Measurements from ENCODE around the gene IPO4. TPM values are rescaled to one million over a fixed set of nuclear protein-coding genes. Genes with fewer than 3 reads are reported as not detected.

IPO4 gene
- total RNA-seq, 1 donor from 2014 or later: 12.6 TPM

DNA sequence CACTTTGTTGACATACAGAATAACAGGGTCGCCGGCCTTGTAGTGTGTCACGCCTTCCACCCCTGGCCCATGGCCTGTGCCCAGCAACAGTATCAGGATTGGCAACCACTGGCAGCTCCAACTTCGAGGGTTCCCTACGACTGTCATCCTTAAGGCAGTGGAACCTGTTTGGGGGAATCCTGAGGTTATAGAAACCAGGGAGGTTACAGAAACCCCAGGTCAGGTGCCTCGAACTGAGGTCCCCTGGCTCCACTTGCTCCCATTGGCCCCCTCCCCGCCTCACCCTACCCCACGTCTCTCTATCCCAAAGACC is 6.2 kb upstream of the IPO4 start:
- no peak for FAIRE-seq
- DNase-seq (ENCODE audit: low spot score in 2 of 2): no peak

- DNase-seq (ENCODE audit: low spot score in 2 of 2): no peak
- no peak for FAIRE-seq
Measured at GRCh38 chr14:24194186-24194872, 5.7 kb upstream of the IPO4 start.

GRCh38 chr14:24192933-24193332 is 4.3 kb upstream of the IPO4 start:
- DNase-seq (ENCODE audit: low spot score in 2 of 2): no peak
- FAIRE-seq: no peak

GRCh38 chr14:24190416-24190815 is 1.8 kb upstream of the IPO4 start:
- FAIRE-seq: no peak

GRCh38 chr14:24189460-24189859 is 844 bp upstream of the IPO4 start:
- DNase-seq (ENCODE audit: low spot score in 2 of 2) (no peak), FAIRE-seq (no peak)

More at GRCh38 chr14:24190416-24190815, 1.8 kb upstream of the IPO4 start:
- no peak for DNase-seq (ENCODE audit: low spot score in 2 of 2)

- FAIRE-seq (no peak), DNase-seq (ENCODE audit: low spot score in 2 of 2) (no peak)
Measured at GRCh38 chr14:24189059-24189375, 401 bp upstream of the IPO4 start.

DNA sequence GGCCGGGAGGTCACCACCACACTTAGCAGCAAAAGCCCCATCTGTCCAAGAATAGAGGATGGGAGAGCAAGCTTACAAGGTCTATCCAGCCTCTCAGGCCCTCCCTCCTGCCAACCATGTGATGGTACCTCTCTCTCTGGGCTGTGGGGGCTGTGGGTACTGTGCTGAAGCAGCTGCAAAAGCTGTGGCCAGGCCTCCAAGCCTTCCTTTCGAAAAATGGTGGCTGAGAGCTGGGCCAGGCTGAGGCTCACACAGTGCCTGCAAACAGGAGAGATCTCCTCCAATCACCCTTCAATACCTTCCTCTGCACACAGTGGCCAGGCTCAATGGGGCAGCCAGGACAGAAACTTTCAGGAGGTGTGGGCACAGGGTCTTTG is 1.1 kb downstream of the IPO4 start:
- FAIRE-seq: no peak

DNA sequence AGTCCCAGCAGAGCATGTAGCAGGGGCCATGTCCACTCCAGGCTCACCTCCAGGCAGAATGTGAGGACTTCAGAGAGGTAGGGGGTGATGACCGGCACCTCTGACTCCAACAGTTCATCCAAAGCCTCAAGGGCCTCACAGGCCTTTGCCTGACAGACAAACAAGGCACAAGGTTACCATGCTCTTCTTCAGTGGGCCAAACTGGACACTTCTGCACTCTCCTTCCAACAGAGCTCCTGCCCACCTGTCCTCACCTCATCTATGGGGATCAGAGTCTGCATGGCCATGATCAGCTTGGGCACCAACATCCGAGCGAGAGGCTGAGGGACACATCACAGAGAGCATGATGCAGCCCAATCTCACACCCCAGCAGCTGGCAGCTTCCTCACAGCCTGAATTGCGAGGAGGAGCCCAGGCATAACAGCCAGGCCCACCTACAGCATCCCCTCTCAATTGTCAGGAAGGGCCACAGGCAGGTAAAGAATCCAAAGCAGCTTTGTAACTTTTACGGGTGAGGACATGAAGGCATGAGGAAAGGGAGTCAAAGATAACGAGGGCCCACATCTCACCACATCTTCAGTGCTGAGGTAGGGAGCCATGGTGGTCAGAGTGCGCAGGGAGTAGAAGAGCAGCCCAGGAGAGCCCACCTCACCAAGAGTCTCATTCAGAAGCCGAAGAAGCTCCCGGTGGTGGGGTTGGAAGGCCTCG is 1.6 kb downstream of the IPO4 start:
- no peak for FAIRE-seq
- DNase-seq (ENCODE audit: low spot score in 2 of 2): no peak

More for the DNA sequence above, 1.1 kb downstream of the IPO4 start:
- DNase-seq (ENCODE audit: low spot score in 2 of 2): no peak

DNA sequence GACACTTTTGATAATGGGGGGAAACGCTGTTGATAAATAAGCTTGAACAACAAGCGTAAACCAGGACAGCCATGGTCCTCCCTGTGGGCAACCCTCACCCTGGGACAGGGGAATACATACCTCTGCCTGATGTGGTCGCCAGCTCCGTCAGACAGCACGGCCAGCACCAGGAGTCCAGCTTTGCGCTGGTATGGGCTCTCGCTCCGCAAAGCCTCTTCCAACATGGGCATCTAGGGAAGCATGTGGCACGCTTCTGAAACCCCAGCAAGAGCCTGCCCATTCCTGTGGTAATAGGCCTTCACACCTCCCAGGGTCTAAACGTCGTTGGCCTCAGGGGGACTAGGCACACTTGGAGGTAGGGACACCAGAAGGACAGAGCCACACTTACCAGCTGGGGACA is 2.9 kb downstream of the IPO4 start:
- DNase-seq (ENCODE audit: low spot score in 2 of 2) (no peak), FAIRE-seq (no peak)

DNA sequence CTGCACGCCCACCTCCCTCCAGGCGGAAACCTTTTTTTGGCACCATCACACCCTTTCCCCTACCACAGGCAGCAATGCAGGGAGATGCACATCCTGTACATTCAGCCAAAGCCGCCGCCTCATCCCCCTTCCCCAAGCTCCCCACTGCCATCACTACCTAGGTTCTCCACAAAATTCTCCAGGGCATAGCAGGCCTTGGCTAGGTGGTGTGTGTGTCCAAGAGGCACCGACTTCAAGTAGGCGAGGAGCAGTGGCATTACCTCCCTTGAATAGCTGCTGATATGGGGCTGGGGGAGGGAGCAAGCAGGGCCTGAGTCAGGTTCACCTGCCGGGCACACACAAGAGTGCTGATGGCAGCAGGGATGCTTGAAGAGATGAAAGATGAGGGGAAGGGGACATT is 3.6 kb downstream of the IPO4 start:
- FAIRE-seq (no peak), DNase-seq (ENCODE audit: low spot score in 2 of 2) (no peak)

DNA sequence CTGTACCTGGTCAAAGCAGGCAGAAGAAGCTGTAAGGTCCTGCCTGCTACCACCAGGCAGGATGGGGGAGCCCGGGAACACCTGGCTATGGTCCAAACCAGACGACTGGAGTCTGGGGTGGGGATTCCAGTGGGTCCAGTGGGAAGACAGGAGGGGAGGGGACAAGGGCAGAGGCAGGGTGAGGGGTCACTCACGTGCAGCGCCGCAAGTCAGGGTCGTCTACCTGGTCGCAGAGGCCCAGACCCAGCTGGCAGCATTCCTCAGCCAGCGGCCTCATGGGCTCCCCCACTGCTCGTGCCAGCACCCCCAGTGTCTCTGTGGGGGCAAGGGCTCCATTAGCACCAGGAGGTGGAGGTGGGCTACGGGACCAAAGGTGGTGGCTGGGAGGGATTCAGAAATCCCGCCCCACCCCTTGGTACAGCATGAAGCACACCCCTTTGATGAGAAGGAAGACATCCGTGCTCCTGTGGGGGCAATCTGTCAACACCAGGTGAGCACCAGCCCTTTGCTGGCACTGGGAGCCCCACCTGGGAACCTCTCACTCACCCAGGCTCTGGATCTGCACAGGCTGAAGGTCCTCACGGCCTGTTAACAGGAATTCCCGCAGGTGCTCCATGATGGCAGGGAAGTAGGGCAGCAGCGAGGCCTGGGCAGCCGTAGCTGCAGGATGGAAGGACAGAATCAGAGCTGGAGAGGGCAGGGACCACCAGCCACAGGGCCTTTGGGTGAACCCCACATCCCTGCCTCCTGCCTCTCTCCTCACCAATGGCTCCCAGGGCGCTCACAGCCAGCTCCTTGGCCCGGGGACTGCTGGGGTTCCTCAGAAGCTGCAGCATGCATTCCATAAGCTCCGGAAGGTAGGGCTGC is 4.3 kb downstream of the IPO4 start:
- DNase-seq (ENCODE audit: low spot score in 2 of 2) (no peak), FAIRE-seq (no peak)

DNA sequence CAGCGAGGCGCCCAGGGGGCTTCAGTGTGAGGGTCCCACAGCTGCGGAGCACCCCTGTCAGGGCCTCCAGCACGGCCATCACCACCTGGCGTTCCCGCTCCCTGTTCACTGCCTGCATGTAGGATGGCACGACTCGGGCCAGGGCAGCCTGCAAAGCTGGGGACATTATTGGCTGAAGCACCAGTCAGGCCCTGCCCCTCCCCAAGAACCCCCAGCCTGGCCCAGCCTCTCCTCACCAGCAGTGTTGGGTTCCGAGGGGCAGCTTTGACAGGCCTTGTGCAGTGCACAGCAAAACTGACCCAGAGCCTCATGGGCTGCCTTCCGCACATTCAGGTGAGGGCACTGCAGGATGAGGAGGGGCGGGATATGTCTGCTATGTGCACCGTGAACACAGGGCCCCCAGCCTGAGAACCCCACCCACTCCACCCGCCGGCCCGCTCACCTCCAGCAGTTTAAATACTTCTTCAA is 5.6 kb downstream of the IPO4 start:
- FAIRE-seq (no peak), DNase-seq (ENCODE audit: low spot score in 2 of 2) (no peak)

GRCh38 chr14:24182110-24182882 is 6.3 kb downstream of the IPO4 start:
- no peak for DNase-seq (ENCODE audit: low spot score in 2 of 2)
- FAIRE-seq: no peak

- no peak for DNase-seq (ENCODE audit: low spot score in 2 of 2)
- no peak for FAIRE-seq
Measured at GRCh38 chr14:24181371-24182077, 7.1 kb downstream of the IPO4 start.

- DNase-seq (ENCODE audit: low spot score in 2 of 2) (peak in 1 of 2 donors; percentile 59), FAIRE-seq (no peak)
Measured at GRCh38 chr14:24179961-24180796, 8.4 kb downstream of the IPO4 start.

- FAIRE-seq: no peak
- DNase-seq (ENCODE audit: low spot score in 2 of 2): no peak
Measured at GRCh38 chr14:24179294-24179960, 9.2 kb downstream of the IPO4 start.

DNA sequence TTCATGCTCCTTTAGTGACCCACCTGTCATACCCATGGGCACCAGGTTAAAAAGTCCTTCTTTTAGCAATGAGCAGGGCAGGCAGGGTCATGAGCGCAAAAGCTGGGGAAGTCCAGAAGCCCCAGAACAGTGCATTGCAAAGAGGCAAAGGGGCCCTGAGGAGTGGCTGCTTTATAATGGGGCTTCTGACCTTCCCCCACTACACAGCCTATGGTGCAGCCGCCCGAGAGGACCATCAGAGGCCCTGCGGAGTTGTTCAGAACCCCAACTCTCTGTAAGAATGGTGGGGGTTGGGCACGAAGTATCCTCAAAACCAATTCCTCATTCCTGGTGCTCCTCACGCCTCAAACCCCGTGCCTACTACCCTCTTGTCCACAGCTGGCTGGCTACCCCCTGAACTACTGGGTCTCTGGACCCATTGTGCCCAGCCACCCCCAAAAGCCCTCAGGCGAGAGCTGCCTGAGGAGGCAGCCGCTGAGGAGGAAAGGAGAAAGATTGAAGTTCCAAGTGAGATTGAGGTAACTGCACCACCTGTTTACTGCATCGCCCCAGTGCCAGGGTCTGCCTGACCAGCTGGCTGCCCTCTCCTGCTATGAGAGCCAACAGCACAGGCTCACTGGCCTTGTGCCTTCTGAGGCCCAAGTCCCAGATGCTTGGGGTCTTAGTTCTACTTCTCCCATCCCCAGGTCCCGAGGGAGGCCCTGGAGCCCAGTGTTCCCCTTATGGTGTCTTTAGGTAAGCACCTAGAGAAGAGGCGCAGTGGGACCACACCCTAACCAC is 10.0 kb downstream of the IPO4 start:
- DNase-seq (ENCODE audit: low spot score in 2 of 2): no peak
- no peak for FAIRE-seq

- DNase-seq (ENCODE audit: low spot score in 2 of 2) (no peak), FAIRE-seq (no peak)
Measured at GRCh38 chr14:24177891-24178290, 10.7 kb downstream of the IPO4 start.
